Bronchus fibroblast of lung (primary cell): ENCODE results near the gene PHRF1. TPM values are rescaled to one million over a fixed set of nuclear protein-coding genes. Genes with fewer than 3 reads are reported as not detected.

Source experiments
- total RNA-seq: library from RNA; depleted of rRNA; stranded (reverse); fragments of >200 nt; gene quantifications from 2 replicates; pipeline ENCODE4 v1.2.3, GENCODE V29; 2015

PHRF1 gene, protein sequence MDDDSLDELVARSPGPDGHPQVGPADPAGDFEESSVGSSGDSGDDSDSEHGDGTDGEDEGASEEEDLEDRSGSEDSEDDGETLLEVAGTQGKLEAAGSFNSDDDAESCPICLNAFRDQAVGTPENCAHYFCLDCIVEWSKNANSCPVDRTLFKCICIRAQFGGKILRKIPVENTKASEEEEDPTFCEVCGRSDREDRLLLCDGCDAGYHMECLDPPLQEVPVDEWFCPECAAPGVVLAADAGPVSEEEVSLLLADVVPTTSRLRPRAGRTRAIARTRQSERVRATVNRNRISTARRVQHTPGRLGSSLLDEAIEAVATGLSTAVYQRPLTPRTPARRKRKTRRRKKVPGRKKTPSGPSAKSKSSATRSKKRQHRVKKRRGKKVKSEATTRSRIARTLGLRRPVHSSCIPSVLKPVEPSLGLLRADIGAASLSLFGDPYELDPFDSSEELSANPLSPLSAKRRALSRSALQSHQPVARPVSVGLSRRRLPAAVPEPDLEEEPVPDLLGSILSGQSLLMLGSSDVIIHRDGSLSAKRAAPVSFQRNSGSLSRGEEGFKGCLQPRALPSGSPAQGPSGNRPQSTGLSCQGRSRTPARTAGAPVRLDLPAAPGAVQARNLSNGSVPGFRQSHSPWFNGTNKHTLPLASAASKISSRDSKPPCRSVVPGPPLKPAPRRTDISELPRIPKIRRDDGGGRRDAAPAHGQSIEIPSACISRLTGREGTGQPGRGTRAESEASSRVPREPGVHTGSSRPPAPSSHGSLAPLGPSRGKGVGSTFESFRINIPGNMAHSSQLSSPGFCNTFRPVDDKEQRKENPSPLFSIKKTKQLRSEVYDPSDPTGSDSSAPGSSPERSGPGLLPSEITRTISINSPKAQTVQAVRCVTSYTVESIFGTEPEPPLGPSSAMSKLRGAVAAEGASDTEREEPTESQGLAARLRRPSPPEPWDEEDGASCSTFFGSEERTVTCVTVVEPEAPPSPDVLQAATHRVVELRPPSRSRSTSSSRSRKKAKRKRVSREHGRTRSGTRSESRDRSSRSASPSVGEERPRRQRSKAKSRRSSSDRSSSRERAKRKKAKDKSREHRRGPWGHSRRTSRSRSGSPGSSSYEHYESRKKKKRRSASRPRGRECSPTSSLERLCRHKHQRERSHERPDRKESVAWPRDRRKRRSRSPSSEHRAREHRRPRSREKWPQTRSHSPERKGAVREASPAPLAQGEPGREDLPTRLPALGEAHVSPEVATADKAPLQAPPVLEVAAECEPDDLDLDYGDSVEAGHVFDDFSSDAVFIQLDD (N-terminal part only)
- total RNA-seq = 18.1 and 20.5 TPM in 2 replicates

DNA sequence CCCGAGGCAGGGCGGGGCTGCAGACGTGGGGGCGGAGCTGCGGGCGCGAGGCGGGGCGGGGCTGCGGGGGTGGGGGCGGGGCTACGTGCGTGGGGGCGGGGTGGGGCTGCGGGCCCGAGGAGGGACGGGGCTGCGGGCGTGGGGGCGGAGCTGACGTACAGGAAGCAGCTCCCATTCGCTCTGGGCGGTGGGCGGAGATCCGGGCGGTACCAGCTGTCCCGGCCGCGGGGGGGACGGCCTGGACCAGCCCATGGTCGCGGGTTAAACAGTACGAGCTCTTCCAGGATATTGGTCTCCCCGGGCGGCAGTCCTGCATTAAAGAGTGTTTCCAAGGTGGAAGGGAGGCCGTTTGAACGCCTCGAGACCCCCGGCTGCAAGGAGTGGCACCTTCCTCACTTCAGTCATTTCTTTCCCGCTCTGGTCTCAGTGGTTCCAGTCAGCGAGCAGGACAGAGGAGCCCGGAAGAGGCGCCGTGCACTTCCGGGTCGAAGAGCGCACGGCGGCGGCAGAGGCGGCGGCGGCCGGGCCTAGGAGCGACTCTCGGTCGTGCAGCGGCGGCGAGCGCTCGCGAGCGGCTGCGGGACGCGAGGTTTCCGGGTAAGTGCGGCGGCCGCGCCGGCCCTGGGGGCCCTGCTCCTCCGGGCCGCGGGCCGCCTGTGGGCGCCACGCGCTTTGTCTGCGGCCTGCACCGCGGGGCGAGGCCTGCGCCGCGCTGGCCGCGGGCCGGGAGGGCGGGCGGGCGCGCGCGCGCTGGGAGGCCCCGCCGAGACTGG, at the start of gene PHRF1:
TSS of gene PHRF1 (plus strand) at position 475 of the 773 bp plus-strand sequence. CDS start 5,043 bp downstream, outside the sequence.

DNA sequence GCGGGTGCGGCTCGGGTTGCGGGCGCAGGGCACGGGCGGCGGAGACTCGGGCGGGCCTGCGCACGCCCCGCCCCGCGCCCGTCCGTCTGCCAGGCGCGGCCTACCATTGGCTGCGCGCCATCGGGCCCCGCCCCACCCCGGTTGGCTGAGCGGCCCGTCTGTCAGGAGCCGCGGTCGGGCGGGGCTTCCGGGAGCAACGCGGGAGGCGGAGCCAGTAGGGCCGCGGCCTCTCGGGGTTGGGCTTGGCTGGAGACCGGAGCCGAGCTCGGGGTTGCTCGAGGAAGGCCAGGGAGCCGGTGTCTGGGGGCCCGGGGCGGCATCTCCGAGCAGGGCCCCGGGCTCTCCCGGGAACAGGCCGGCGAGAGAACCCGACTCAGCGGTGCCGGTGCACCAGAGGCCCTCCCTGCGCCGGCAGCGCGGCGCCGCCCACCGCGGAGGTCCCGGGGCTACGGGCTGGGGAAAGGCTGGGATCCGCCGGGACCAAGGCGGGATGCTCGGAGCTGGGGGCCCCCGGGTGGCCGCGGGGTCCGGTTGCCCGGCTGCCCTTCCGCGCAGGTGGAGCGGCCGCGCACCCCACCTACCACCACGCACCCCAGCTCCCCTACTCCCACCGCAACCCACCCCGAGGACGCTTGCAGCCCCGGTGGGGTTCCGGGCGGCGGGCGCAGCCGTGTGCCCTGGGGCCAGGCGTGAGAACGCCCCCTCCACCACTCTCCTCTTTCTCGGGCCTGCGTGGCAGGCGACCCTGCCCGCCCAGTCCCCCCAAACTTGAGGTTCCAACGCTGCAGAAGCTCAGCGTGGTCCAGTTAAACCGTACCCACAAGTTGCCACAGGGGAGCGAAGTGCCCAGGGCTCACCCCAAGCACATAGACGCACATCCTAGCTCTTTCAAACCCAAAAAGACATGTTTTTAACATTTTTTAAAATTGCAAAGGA, 40.5 kb upstream of the PHRF1 start, which contains the start of gene HRAS:
TSS of gene HRAS (minus strand) at position 58 of the 936 bp plus-strand sequence.

DNA sequence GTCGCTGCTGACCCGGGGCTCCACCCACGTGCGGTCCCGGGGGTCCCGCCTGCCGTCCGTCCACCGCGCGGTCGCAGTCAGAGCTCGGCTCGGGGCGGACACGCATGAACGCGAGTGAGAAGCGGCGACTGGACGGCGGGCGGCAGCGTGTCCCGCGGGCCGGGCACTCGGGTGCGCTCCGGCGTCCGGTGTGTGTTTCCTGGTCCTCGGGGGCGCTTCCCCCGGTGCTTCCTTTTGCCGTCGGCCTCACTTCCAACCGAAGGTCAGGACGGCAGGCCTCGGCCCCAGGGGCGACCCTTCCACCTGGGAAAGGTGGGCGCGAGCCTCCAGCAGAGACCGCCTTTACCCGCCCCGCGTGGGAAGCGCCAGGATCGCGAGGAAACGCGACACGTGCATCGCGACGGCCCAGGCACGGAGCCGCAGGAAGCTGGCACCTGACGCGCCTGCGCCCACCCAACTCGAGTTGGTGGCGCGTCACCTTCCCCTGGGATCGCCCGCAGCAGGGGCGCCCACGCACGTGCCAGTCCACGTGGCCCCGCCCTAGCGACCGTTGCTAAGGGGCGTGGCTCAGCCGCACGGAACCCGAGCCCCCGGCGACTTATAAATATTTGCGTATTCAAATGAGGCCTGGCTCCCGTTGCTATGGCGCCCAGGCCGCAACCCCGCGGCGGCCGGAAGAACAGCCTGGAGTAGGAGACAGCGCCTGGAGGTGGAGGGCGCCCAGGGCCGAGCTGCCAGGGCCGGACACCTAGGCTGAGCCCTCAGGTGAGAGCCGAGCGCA, 39.2 kb upstream of the PHRF1 start, which contains the start of gene LRRC56:
TSS of gene LRRC56 (plus strand) at position 687 of the 781 bp plus-strand sequence. CDS start 3,158 bp downstream, outside the sequence.

DNA sequence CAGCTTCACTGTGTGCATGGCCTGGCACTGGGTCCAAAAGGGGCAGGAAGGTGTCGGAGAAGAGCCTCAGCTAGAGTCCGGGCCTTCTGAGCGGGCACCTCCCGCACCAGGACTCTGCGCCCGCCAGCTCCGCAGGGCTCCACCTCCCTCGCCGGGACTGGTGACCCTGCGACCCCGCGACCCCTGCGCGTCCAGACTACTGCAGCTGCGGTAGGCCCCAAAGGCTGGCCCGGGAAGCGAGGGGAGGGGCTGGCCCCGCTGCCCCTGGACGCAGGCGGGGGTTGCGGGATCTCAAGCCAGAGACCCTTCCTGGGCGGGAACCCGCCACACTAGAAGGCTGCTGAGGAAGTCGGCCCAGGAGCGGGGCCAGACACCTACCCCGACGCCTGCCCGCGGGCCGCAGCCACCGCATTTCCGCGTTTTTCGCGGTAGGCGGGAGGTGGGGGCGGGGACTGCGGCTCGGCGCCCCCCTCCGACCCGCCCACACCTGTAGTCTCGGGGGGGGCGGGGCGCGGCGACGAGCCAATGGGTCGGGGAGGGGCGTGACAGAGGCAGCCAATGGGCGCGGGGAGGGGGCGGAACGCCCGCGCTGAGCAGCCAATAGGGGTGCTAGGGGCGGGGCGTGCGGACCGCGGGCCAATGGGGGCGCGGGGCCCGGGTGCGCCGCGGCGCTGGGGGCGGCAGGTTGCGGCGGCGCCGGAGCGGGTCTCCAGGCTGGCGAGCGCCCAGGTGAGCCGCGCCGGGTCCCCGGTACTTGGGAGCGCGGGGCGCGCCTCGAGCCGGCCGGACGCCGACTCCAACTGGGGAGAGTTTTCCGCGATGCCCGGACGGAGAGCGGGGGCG, 15.7 kb upstream of the PHRF1 start, which contains the start of the genes LMNTD2 and RASSF7:
TSS of gene LMNTD2 (minus strand) at position 434 of the 843 bp plus-strand sequence. CDS start at position 412, 22 bp downstream.
TSS of gene RASSF7 (plus strand) at position 666 of the 843 bp plus-strand sequence. CDS start 799 bp downstream, outside the sequence.

DNA sequence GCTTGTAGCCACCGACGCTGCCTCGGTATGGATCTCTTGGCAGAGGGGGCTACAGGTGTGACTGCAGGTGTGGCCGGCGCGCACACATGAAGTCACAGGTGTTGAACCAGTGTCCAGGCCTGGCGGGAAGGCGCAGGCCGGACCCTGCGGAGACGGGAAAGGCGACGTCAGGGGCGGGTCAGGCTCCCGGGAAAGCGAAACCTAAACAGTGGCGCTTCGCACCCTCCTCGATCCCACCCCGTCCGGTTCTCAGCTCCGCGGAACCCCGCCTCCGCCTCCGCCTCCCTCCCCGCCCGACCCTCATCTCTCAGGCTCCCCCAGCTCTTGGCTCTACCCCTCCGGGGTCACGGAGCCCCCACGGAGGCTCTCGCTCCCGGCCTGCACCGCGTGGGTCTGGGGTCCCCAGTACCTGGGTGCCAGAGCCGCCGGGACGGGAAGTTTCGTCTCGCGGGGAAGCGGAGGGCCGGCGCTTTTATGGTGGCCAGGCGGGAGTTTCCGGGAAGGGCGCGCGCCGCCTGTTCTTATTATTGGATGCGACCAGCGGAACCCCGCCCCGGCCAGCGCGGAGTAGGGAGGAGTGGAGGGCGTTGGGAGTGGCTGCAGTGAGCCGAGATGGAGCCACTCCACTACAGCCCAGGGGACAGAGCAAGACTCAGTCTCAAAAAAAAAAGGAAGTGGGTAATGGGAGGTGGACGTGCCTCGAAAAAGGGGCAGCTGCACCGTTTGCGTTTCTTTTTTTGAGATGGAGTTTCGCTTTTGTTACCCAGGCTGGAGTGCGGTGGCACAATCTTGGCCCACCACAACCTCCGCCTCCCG, 39.4 kb downstream of the PHRF1 start, which contains the start of gene IRF7:
TSS of gene IRF7 (minus strand) at position 447 of the 816 bp plus-strand sequence. CDS start 586 bp downstream, outside the sequence.

DNA sequence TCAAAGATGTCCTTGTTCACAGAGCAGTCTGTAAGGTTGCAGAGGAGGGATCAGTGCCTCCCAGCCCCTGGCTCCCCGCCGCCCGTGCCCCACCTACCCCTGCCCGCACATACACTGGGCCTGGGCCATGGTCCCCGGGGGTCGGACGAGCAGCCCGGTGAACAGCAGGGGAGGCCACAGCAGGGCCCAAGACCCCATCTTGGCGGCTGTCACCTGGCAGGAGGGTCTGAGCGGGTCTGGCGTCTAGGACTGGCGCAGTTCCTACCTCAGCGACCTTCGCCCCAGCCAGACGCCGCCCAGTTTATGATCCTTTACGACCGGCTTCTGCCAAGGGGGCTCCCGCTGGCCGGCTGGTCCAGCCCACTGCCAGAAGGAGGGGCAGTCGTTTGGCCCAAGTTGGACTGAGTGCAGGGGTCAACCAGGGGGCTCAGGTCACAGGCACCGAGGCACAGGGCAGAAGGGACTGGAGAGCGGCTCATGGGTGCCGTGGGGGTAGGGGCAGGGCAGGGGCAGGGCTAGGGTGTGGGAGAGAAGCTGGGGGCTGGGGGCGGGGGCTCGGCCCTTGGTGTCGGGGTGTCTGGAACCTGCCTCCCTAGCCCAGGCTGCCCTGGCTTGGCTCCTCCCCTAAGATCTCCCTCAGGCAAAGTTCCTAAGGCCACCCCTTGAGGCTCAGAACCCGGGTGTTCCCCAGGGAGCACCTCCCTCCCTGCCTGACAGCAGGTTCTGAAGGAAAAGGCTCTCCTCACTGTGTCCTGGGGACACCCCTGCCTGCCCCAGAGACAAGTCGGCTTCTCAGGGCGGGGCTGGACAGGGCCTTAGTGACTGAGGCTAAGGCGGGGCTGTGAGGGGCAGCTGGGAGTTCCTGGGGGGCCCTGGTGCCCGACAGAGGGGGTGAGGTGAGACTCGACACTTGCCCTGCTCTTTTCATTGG, 48.7 kb downstream of the PHRF1 start, which contains the start of gene CDHR5:
TSS of gene CDHR5 (minus strand) at position 251 of the 931 bp plus-strand sequence. CDS start at position 198, 53 bp downstream.

DNA sequence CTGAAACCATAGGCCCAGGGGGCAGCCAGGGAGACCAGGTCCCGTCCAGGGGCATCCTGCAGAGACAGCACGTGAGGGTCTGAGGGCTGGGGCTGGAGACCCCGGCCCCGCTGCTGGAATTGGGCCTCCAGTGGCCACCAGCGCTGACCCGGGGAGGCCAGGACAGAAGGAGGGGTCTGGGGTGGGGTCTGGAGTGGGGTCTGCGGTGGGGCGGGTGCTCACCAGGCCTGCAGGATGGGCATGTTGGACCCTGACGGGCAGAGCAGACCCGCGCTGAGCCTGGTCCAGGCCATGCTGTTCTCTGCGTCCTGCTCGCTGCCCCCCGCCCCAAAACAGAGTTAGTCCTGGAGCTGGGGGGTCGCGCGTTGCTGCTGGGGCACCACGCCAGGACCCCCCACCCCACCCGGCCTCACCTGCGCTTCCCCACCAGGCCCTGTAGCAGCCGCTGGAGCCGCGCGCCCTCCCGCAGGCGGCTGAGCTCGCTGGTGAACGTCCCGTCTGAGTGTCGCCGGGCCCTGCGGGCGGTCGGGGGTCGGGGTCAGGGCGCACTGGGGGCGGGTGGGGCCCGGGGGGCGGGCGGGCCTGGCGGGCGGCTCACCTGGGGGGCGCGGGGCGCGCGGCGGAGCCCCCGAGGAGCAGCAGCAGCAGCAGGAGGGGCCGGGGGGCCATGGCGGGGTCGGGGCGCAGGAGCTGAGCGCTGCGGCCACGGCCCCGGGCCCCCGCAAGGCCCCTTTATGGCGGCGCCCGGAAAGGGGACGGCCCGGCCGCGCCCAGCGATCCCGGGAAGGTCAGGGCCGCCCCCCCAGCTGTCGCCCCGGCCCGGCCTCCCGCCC, 50.4 kb downstream of the PHRF1 start, which contains the start of gene SCT:
TSS of gene SCT (minus strand) at position 707 of the 833 bp plus-strand sequence. CDS start at position 669, 38 bp downstream.

DNA sequence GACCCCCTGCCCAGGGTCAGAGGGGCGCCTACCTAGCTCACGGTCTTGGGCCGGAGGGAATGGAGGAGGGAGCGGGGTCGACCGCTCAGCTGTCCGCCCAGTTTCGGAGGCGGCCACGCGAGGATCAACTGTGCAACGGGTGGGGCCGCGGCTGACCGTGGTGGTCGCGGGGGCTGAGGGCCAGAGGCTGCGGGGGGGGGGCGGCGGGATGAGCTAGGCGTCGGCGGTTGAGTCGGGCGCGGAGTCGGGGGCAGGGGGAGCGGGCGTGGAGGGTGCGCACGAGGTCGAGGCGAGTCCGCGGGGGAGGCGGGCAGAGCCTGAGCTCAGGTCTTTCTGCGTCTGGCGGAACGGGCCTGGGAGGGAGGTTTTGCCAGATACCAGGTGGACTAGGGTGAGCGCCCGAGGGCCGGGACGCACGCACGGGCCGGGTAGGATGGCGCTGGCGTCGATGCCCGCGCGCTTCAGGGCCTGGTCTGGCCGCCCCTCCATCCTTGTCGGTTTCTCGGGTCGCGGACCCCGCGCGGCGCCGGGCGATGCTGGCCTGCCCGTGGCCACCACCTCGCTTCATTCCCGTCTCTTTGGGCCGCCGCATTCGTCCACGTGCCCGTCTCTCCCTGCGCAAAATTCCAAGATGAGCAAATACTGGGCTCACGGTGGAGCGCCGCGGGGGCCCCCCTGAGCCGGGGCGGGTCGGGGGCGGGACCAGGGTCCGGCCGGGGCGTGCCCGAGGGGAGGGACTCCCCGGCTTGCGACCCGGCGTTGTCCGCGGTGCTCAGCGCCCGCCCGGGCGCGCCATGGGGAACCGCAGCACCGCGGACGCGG, 60.5 kb downstream of the PHRF1 start, which contains the start of gene DRD4:
TSS of gene DRD4 (plus strand) at position 759 of the 822 bp plus-strand sequence. CDS start at position 795, 36 bp downstream.

Other genes with a start within 250 kb of the PHRF1 start
- gene B4GALNT4, start 207.0 kb upstream of the PHRF1 start, total RNA-seq = 4.7 and 10.7 TPM in 2 replicates
- gene PKP3, start 182.3 kb upstream of the PHRF1 start, total RNA-seq = 1.9 and 2.0 TPM in 2 replicates
- 25.1 and 29.9 TPM in 2 replicates for gene SIGIRR, start 161.5 kb upstream of the PHRF1 start, total RNA-seq
- under 0.01 TPM in 1 of 2 replicates, not detected in the other for gene ANO9, start 134.5 kb upstream of the PHRF1 start, total RNA-seq
- gene PTDSS2, start 126.2 kb upstream of the PHRF1 start, total RNA-seq = 32.4 and 33.9 TPM in 2 replicates
- gene RNH1, start 69.2 kb upstream of the PHRF1 start, total RNA-seq = 272 and 273 TPM in 2 replicates
- gene HRAS, start 40.9 kb upstream of the PHRF1 start, total RNA-seq = 53.1 and 65.7 TPM in 2 replicates
- 0.30 and 0.34 TPM in 2 replicates for gene LRRC56, start 38.9 kb upstream of the PHRF1 start, total RNA-seq
- 0.59 and 0.84 TPM in 2 replicates for gene LMNTD2, start 15.7 kb upstream of the PHRF1 start, total RNA-seq
- 9.1 and 9.4 TPM in 2 replicates for gene RASSF7, start 15.5 kb upstream of the PHRF1 start, total RNA-seq
- gene IRF7, start 39.5 kb downstream of the PHRF1 start, total RNA-seq = 11.1 and 16.3 TPM in 2 replicates
- not detected in 2 replicates for gene CDHR5, start 48.5 kb downstream of the PHRF1 start, total RNA-seq
- not detected in 2 replicates for gene SCT, start 50.7 kb downstream of the PHRF1 start, total RNA-seq
- gene DRD4, start 60.8 kb downstream of the PHRF1 start, total RNA-seq = 0.15 TPM in 1 of 2 replicates, not detected in the other
- 20.7 and 27.2 TPM in 2 replicates for gene DEAF1, start 118.8 kb downstream of the PHRF1 start, total RNA-seq
- 8.2 and 8.9 TPM in 2 replicates for gene TMEM80, start 119.3 kb downstream of the PHRF1 start, total RNA-seq
- gene EPS8L2, start 129.8 kb downstream of the PHRF1 start, total RNA-seq = 11.8 and 13.5 TPM in 2 replicates
- 157 and 164 TPM in 2 replicates for gene TALDO1, start 171.0 kb downstream of the PHRF1 start, total RNA-seq
- gene GATD1, start 201.0 kb downstream of the PHRF1 start, total RNA-seq = 26.3 and 28.1 TPM in 2 replicates
- 3.9 and 6.1 TPM in 2 replicates for gene CEND1, start 213.6 kb downstream of the PHRF1 start, total RNA-seq
- 12.9 and 13.6 TPM in 2 replicates for gene SLC25A22, start 221.8 kb downstream of the PHRF1 start, total RNA-seq
- gene PIDD1, start 228.8 kb downstream of the PHRF1 start, total RNA-seq = 17.2 and 21.9 TPM in 2 replicates
- gene RPLP2, start 233.5 kb downstream of the PHRF1 start, total RNA-seq = 679 and 752 TPM in 2 replicates
- gene PNPLA2, start 242.4 kb downstream of the PHRF1 start, total RNA-seq = 20.5 and 23.8 TPM in 2 replicates